Testis (tissue), 3 donors: ENCODE measurements around the gene NHSL2. TPM values are rescaled to one million over a fixed set of nuclear protein-coding genes. Genes with fewer than 3 reads are reported as not detected.

Source experiments
- DNase-seq: peaks from one replicate; pipeline ENCODE4 v3.0.0-alpha.2; 2019
- H3K27ac ChIP-seq, 2 donors: fragments of 200-600 bp; sonication (generic); one replicate each; pipeline ENCODE4 v1.5.1; 2019
- H3K27me3 ChIP-seq: fragments of 200-600 bp; sonication (generic); one replicate; pipeline ENCODE4 v1.5.1; 2019
- H3K36me3 ChIP-seq: fragments of 200-600 bp; sonication (generic); one replicate; pipeline ENCODE4 v1.5.1; 2017; ENCODE audit warnings: low read depth; ENCODE audit errors: missing control alignments
- H3K4me1 ChIP-seq: fragments of 200-600 bp; sonication (generic); one replicate; pipeline ENCODE4 v1.5.1; 2019
- H3K4me3 ChIP-seq, 2 donors: fragments of 200-600 bp; sonication (generic); one replicate each; pipeline ENCODE4 v1.5.1; 2017 to 2019
- H3K9me3 ChIP-seq: fragments of 200-600 bp; sonication (generic); one replicate; pipeline ENCODE4 v1.5.1; 2017
- POLR2A ChIP-seq: fragments of 450-650 bp; IDR thresholded peaks from one replicate; pipeline ENCODE4 v1.6.1; 2017; ENCODE audit warnings: antibody characterized with exemption, mild to moderate bottlenecking, moderate library complexity
- WGBS, 2 donors: methylation state at CpG; one replicate each; pipeline ENCODE4 v1.1.5; 2018; 5-methylcytosine and 5-hydroxymethylcytosine counted together
- intact Hi-C: fragments of 100-400 bp; cut with DNase I; formaldehyde crosslinking; loops from one replicate; pipeline ENCODE4 v1.15.1; 2023; ENCODE audit warnings: low total_unique reads
- polyA plus RNA-seq: library from polyadenylated mRNA; stranded (reverse); fragments of 350-450 nt; fragmentation: Illumina TruSeq; extraction: RNeasy Lipid Tissue Mini Kit (QIAGEN cat#74804); gene quantifications from one replicate; pipeline ENCODE4 v1.2.3, GENCODE V29; 2014; ENCODE audit warnings: low read depth, low replicate concordance; ENCODE audit not compliant: insufficient read depth
- total RNA-seq, 2 donors: library from RNA; depleted of rRNA; stranded (reverse); fragments of >200 nt; gene quantifications; one replicate each; pipeline ENCODE4 v1.2.3, GENCODE V29; 2016
- TF ChIP-seq, protein P1 (sequence below), 3 experiments: fragments of 450-650 bp in 2 of 3; fragments of 200-600 bp in 1 of 3; sonication (generic) in 1 of 3; IDR thresholded peaks; one replicate each; pipeline ENCODE4 v1.5.1; 2016 to 2019; ENCODE audit warnings: antibody characterized with exemption in 3 of 3, mild to moderate bottlenecking in 2 of 3, moderate library complexity in 1 of 3

The NHSL2 gene
- total and polyA plus RNA-seq, 3 donors from 2014 or later: 9.5 to 33.1 (median 32.5) TPM

DNA sequence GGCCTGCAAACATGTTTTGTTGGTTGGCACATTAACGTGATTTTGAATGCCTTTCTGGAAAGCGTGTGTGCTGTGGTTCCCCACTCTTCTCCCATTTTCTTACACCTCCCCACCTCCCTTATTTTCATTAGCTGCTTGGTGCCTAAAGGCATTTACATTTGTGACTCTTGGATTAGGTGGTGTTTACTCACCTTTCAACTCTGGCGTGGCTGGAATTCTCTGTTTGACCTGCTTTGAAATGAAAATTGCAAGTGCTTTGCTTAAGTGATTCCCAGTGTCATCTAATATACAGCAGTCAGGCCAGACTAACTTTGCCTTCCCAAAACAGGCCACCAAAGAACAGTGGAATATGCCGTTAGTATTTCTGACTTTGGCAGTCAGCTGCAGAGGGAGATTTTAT lies 80.5 kb downstream of the NHSL2 start:
- H3K4me3 ChIP-seq: no peak overlapping the region
- no peaks in the 10 kb centered on the region for H3K4me1 ChIP-seq
- H3K27ac ChIP-seq: no peak overlapping the region
- no peaks in the 10 kb centered on the region for H3K9me3 ChIP-seq
- intact Hi-C loops: no loop called here
- 85 to 86% methylated on average over 4 of the region's 4 CpGs for WGBS, 2 donors
- H3K27me3 ChIP-seq: no peaks in the 10 kb centered on the region
- H3K36me3 ChIP-seq: no peaks in the 10 kb centered on the region
- DNase-seq: no peak
- TF ChIP-seq POLR2A: no peak
- TF ChIP-seq, protein P1, sequence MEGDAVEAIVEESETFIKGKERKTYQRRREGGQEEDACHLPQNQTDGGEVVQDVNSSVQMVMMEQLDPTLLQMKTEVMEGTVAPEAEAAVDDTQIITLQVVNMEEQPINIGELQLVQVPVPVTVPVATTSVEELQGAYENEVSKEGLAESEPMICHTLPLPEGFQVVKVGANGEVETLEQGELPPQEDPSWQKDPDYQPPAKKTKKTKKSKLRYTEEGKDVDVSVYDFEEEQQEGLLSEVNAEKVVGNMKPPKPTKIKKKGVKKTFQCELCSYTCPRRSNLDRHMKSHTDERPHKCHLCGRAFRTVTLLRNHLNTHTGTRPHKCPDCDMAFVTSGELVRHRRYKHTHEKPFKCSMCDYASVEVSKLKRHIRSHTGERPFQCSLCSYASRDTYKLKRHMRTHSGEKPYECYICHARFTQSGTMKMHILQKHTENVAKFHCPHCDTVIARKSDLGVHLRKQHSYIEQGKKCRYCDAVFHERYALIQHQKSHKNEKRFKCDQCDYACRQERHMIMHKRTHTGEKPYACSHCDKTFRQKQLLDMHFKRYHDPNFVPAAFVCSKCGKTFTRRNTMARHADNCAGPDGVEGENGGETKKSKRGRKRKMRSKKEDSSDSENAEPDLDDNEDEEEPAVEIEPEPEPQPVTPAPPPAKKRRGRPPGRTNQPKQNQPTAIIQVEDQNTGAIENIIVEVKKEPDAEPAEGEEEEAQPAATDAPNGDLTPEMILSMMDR (IDR thresholded peaks at IDR 0.05): no peak

DNA sequence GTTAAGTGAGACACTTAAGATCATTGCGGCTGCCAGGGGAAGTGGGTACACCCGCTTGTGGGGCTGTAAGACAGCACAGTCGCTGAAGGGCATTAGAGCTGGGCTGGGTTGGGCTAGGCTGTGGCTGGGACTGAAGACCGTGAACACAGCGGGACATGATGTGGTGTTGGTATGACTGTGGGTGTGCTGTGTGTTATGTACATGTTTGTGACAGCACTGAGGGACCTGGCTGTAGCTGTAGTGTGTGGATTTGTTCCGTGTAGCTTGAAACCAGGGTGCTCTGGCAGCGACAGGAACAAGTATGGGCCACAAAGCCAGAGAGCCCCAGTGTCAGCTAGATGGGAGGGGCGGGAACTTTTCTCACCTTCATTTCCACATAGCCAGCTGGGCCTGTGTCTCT lies 82.1 kb downstream of the NHSL2 start:
- no peaks in the 10 kb centered on the region for H3K4me1 ChIP-seq
- no peak overlapping the region for H3K4me3 ChIP-seq
- DNase-seq: no peak
- TF ChIP-seq POLR2A: no peak
- TF ChIP-seq, protein P1 (IDR thresholded peaks at IDR 0.05): no peak
- intact Hi-C loops: no loop called here
- H3K27ac ChIP-seq: no peak overlapping the region
- no peaks in the 10 kb centered on the region for H3K9me3 ChIP-seq
- no peaks in the 10 kb centered on the region for H3K27me3 ChIP-seq
- 87 to 91% methylated on average over 7 to 8 of the region's 8 CpGs for WGBS, 2 donors
- H3K36me3 ChIP-seq: no peaks in the 10 kb centered on the region

DNA sequence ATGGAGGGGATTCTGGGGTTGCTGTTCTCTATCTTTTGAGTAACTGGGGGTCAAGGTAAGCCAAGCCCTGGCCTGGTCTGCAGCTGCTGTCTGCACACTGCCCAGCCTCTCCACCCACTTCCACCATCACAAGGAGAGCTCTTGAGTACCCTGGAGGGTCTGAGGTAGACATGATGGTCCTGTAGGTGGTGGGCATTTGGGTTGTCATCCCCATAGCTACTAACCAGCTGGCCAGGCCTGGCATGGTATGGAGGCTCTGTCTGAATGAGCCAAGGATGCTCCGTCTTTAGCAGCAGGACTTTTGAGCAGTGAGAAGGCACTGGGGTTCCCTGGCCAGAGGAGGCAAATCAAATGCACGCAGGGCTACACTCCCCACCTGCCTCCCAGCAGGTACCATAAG lies 82.7 kb downstream of the NHSL2 start:
- H3K27me3 ChIP-seq: no peaks in the 10 kb centered on the region
- H3K4me1 ChIP-seq: no peaks in the 10 kb centered on the region
- no peak overlapping the region for H3K4me3 ChIP-seq
- H3K36me3 ChIP-seq: no peaks in the 10 kb centered on the region
- TF ChIP-seq, protein P1 (IDR thresholded peaks at IDR 0.05): no peak
- TF ChIP-seq POLR2A: no peak
- WGBS, 2 donors: 100% methylated on average over 2 of the region's 2 CpGs; no CpG with 5 or more reads in 1 of the 2 donors
- H3K27ac ChIP-seq: no peak overlapping the region
- no peaks in the 10 kb centered on the region for H3K9me3 ChIP-seq
- intact Hi-C loops: no loop called here
- no peak for DNase-seq

DNA sequence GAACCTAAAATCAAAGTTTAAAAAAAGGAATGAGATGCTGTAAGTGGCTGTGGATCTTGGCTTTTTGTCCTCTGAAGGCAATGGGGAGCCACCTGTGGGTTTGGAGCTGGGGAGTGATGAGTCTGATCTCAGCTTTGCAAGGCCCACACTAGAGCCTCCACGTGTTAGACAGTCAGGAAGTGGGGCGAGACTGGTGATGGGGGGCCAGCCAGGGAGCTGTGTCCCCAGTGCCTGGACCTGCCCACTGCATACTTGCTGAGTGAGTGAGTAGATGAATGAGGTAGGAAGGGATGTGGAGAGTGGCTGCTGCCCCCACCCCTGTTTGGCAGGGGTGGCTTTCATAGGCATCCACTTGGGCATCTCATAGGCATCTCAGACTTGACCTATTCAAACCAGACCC lies 84.0 kb downstream of the NHSL2 start:
- DNase-seq: no peak
- Histone ChIP-seq H3K27ac (no peak overlapping the region), H3K27me3 (no peaks in the 10 kb centered on the region), H3K4me3 (no peak overlapping the region), H3K4me1 (no peaks in the 10 kb centered on the region), H3K36me3 (no peaks in the 10 kb centered on the region), H3K9me3 (no peaks in the 10 kb centered on the region)
- intact Hi-C loops: no loop called here
- 93 to 100% methylated on average over 2 of the region's 2 CpGs for WGBS, 2 donors
- TF ChIP-seq, protein P1 (IDR thresholded peaks at IDR 0.05): no peak
- TF ChIP-seq POLR2A: no peak

DNA sequence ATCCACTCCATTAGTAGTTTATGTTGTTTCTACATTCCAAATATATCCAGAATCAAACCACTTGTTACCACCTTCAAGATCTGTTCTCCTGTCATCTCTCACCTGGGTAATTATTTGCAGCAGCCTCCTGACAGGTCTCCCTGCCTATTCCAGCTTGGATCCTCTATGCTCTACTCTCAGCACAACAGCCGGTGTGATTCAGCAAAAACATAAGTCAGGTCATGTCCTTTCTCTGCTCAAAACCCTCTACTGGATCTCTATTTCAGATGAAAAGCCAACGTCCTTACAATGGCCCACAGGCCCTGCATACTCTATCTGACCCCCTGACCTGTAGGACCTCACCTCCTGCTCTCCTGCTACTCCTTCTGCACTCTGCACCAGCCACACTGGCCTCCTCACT lies 84.5 kb downstream of the NHSL2 start:
- no peak for TF ChIP-seq POLR2A
- TF ChIP-seq, protein P1 (IDR thresholded peaks at IDR 0.05): no peak
- H3K9me3 ChIP-seq: no peaks in the 10 kb centered on the region
- intact Hi-C loops: no loop called here
- 67 to 82% methylated on average over 2 of the region's 2 CpGs for WGBS, 2 donors
- no peaks in the 10 kb centered on the region for H3K36me3 ChIP-seq
- H3K27ac ChIP-seq: no peak overlapping the region
- no peak overlapping the region for H3K4me3 ChIP-seq
- no peak for DNase-seq
- H3K4me1 ChIP-seq: no peaks in the 10 kb centered on the region
- no peaks in the 10 kb centered on the region for H3K27me3 ChIP-seq
